Kidney epithelial cell (primary cell): ENCODE results near the gene TENM3. TPM values are rescaled to one million over a fixed set of nuclear protein-coding genes. Genes with fewer than 3 reads are reported as not detected.

ENCODE experiments used
- DNase-seq: peaks from one replicate; pipeline ENCODE4 v3.0.0-alpha.2; 2010; ENCODE audit warnings: low read depth
- H3K27me3 ChIP-seq: 2 replicates; pipeline ENCODE4 v1.6.0; 2011; ENCODE audit warnings: low read length; ENCODE audit not compliant: control insufficient read depth, insufficient read depth
- H3K36me3 ChIP-seq: 2 replicates; pipeline ENCODE4 v1.5.1; 2011; ENCODE audit warnings: low read length; ENCODE audit not compliant: control insufficient read depth, insufficient read depth
- H3K4me3 ChIP-seq: 2 replicates; pipeline ENCODE4 v1.5.1; 2011; ENCODE audit warnings: low read depth, mild to moderate bottlenecking, control low read depth, low read length
- total RNA-seq: library from RNA; depleted of rRNA; stranded (reverse); fragments of >200 nt; gene quantifications from 2 replicates; pipeline ENCODE4 v1.2.3, GENCODE V29; 2015
- TF ChIP-seq, protein P1 (sequence below): IDR thresholded peaks from 2 replicates; pipeline ENCODE4 v1.5.1; 2011; ENCODE audit warnings: mild to moderate bottlenecking, moderate library complexity, low read length, control low read depth, inconsistent platforms; ENCODE audit not compliant: insufficient read depth, poor library complexity, severe bottlenecking

TENM3 gene
- total RNA-seq, 1 donor from 2014 or later = 11.2 TPM

DNA sequence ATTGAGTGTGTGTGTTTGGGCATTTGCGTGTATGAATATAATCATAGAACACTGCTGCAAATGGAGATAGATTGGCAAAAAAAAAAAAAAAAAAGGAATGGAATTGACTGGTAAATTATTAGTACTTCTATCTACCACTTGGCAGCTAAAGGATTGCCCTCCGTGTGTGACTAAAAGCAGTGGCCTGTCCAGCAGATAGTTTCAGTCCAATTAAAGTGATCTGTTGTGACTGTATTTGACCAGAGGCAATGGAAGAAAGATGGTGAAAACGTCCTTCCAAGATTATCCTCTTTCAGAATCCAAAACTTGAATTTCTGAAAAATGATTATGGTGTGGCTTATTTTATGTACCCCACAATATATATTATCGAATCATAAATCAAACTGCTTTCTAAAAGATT is 19.5 kb upstream of the TENM3 start:
- no peak for DNase-seq
- Histone ChIP-seq H3K4me3 (no peak overlapping the region), H3K36me3 (no peaks in the 10 kb centered on the region), H3K27me3 (no peaks in the 10 kb centered on the region)
- TF ChIP-seq, protein P1, sequence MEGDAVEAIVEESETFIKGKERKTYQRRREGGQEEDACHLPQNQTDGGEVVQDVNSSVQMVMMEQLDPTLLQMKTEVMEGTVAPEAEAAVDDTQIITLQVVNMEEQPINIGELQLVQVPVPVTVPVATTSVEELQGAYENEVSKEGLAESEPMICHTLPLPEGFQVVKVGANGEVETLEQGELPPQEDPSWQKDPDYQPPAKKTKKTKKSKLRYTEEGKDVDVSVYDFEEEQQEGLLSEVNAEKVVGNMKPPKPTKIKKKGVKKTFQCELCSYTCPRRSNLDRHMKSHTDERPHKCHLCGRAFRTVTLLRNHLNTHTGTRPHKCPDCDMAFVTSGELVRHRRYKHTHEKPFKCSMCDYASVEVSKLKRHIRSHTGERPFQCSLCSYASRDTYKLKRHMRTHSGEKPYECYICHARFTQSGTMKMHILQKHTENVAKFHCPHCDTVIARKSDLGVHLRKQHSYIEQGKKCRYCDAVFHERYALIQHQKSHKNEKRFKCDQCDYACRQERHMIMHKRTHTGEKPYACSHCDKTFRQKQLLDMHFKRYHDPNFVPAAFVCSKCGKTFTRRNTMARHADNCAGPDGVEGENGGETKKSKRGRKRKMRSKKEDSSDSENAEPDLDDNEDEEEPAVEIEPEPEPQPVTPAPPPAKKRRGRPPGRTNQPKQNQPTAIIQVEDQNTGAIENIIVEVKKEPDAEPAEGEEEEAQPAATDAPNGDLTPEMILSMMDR = no peak

DNA sequence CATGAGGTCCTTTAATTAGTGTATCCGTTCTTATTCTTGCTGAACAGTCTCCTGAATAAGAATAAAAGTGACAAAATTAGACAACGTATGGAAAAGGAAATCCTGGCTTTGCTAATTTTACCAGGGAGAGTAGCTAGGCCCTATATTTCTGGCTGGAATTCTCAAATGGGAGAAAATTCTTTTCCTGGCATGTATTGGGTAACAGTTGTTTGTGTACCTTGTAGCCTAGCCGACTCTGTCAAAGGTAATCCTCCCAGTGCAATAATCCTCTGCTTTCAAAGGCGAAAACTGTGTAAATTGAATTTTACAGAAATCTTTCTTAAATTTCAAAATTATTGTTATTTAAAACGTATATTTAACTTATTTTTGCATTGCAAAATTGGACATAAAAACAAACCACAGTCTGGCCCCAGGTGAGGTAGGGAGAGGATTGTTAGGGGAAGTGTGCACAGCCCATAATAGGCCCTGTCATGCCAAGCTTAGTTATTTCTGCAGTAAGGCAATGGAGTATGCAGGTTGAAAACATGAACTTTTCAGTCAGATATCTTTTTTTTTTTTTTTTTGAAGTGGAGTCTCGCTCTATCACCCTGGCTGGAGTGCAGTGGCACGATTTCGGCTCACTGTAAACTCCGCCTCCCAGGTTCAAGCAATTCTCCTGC is 18.9 kb upstream of the TENM3 start:
- H3K4me3 ChIP-seq = no peak overlapping the region
- TF ChIP-seq, protein P1 = no peak
- H3K36me3 ChIP-seq = no peaks in the 10 kb centered on the region
- DNase-seq = no peak
- H3K27me3 ChIP-seq = no peaks in the 10 kb centered on the region

DNA sequence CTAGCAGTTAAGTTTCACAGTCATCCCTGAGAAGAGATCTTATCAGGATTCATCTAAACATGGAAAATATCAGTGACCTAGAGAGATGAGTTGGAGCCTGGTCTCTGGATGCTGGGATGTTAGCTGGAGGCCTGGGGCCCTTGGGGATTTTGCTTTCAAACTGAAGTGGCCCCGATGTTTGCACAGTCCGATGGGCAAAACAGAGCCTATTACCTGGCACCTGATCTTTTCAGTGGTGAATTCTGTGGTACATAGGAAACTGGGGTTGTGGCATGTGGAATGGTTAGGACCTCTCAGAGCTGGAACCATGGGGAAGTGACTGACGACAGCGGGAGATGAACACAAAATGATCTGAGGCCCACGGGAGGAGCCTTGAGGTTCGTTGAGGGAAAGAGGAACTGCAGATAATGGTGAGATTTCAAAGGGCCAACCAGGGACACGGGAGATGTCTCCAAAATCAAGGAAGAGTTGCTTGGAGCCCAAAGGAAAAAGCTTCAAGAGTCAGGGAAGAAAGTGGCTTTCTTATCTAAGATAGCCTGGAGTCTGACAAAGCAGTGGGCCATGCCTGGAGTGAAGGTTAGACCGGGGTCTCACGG is 17.8 kb upstream of the TENM3 start:
- Histone ChIP-seq H3K36me3 (no peaks in the 10 kb centered on the region), H3K4me3 (no peak overlapping the region), H3K27me3 (no peaks in the 10 kb centered on the region)
- TF ChIP-seq, protein P1 = no peak
- DNase-seq = no peak

DNA sequence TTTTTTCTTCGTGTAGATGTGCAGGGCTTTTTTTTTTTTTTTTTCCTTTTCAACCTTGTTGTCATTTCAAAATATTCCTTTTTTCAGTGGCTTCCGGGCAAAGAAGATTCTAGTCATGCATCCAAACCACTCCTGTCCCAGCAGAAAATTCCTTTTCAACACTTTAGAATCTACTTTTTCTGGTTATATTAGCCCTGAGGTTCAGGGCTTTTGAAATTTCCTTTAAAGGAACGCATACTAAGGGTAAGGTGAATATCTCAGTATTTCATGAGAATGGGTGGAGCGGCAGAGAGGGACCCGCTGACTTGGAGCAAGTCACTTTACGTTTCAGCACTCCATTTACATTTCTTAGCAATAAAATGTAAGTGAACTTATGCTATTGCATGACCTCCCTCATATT is 15.6 kb upstream of the TENM3 start:
- Histone ChIP-seq H3K27me3 (no peaks in the 10 kb centered on the region), H3K36me3 (no peaks in the 10 kb centered on the region), H3K4me3 (no peak overlapping the region)
- DNase-seq = no peak
- TF ChIP-seq, protein P1 = no peak

- no peak overlapping the region for H3K4me3 ChIP-seq
- TF ChIP-seq, protein P1 = no peak
- no peak for DNase-seq
- H3K36me3 ChIP-seq = no peaks in the 10 kb centered on the region
- H3K27me3 ChIP-seq = no peaks in the 10 kb centered on the region
Measured at GRCh38 chr4:182228991-182229577, 14.1 kb upstream of the TENM3 start.

DNA sequence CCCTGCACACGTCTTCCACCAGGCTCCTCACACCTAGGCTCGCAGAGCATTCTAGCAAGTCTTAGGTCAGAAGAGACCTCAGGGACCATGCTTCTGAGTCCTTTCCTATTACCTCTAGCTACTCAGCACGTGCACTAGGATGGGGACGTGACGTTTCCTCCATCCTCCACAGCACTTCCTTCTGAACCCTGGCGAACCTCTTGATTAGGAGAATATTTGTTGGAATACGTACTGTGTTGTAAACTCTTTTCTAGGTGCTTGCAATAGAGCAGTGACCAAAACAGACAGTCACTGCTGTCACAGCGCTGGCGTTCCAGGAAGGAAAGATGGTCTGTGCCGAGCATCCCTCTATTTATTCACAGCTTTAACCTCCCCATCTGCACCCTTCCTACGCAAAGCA is 12.9 kb upstream of the TENM3 start:
- no peak for DNase-seq
- H3K36me3 ChIP-seq = no peaks in the 10 kb centered on the region
- H3K27me3 ChIP-seq = no peaks in the 10 kb centered on the region
- H3K4me3 ChIP-seq = no peak overlapping the region
- TF ChIP-seq, protein P1 = no peak
